Measurements from ENCODE around the gene OSBPL8.
"Not testable (repeated sequence)": the region's sequence is repeated elsewhere in the genome, so short reads cannot be mapped to it uniquely, and the experiment has no call there.

Gene OSBPL8

GRCh38 chr12:76356071-76356470 lies 203.5 kb downstream of the OSBPL8 start:
- no peak for DNase-seq (ENCODE audit: low read depth in 3 of 3)

- DNase-seq (ENCODE audit: low read depth in 3 of 3), result peak; percentile 78 to 84 (median 80)
Observed at GRCh38 chr12:76348079-76348901, 211.3 kb downstream of the OSBPL8 start, which contains the start of gene BBS10. BBS10 (minus strand) TSS chr12:76348415; CDS start chr12:76348358, 57 bp downstream.

- peak in 1 of 3 donors; percentile 10 for DNase-seq (ENCODE audit: low read depth in 3 of 3)
Observed at GRCh38 chr12:76346798-76347420, 212.7 kb downstream of the OSBPL8 start.

- DNase-seq (ENCODE audit: low read depth in 3 of 3), result no peak
Observed at GRCh38 chr12:76346236-76346635, 213.3 kb downstream of the OSBPL8 start.

- no peak for DNase-seq (ENCODE audit: low read depth in 3 of 3)
Observed at GRCh38 chr12:76345569-76345968, 214.0 kb downstream of the OSBPL8 start.

GRCh38 chr12:76341436-76342030 lies 218.0 kb downstream of the OSBPL8 start:
- no peak for DNase-seq (ENCODE audit: low read depth in 3 of 3)

- DNase-seq (ENCODE audit: low read depth in 3 of 3), result no peak
Observed at GRCh38 chr12:76340680-76341435, 218.7 kb downstream of the OSBPL8 start.

- DNase-seq (ENCODE audit: low read depth in 3 of 3), result no peak
Observed at GRCh38 chr12:76337583-76337982, 222.0 kb downstream of the OSBPL8 start.

GRCh38 chr12:76332606-76333005 lies 227.0 kb downstream of the OSBPL8 start:
- no peak for DNase-seq (ENCODE audit: low read depth in 3 of 3)

- DNase-seq (ENCODE audit: low read depth in 3 of 3), result no peak
Observed at GRCh38 chr12:76329606-76330005, 230.0 kb downstream of the OSBPL8 start.

- no peak for DNase-seq (ENCODE audit: low read depth in 3 of 3)
Observed at GRCh38 chr12:76329159-76329558, 230.4 kb downstream of the OSBPL8 start.

- DNase-seq (ENCODE audit: low read depth in 3 of 3), result not testable (repeated sequence)
Observed at GRCh38 chr12:76319595-76320319, 239.8 kb downstream of the OSBPL8 start.

GRCh38 chr12:76318773-76319594 lies 240.6 kb downstream of the OSBPL8 start:
- DNase-seq (ENCODE audit: low read depth in 3 of 3), result no peak

GRCh38 chr12:76317976-76318375 lies 241.6 kb downstream of the OSBPL8 start:
- no peak for DNase-seq (ENCODE audit: low read depth in 3 of 3)

GRCh38 chr12:76316468-76316867 lies 243.1 kb downstream of the OSBPL8 start:
- no peak for DNase-seq (ENCODE audit: low read depth in 3 of 3)

- no peak for DNase-seq (ENCODE audit: low read depth in 3 of 3)
Observed at GRCh38 chr12:76313299-76313698, 246.3 kb downstream of the OSBPL8 start.

GRCh38 chr12:76312315-76312714 lies 247.3 kb downstream of the OSBPL8 start:
- no peak for DNase-seq (ENCODE audit: low read depth in 3 of 3)

- DNase-seq (ENCODE audit: low read depth in 3 of 3), result no peak
Observed at GRCh38 chr12:76311796-76312195, 247.8 kb downstream of the OSBPL8 start.

- DNase-seq (ENCODE audit: low read depth in 3 of 3), result no peak
Observed at GRCh38 chr12:76310110-76310509, 249.5 kb downstream of the OSBPL8 start.

- no peak for DNase-seq (ENCODE audit: low read depth in 3 of 3)
Observed at GRCh38 chr12:76308866-76309265, 250.7 kb downstream of the OSBPL8 start.

All from stimulated activated CD4-positive, alpha-beta T cell treated with anti-CD3 and anti-CD28 coated beads, TNF-alpha, amount 100 ng/mL, for 48 hours (primary cell).